HL-60 (cell line): ENCODE measurements around the gene TECRL.

Experiments used
- CTCF ChIP-seq: IDR thresholded peaks from one replicate; pipeline ENCODE4 v1.5.1; 2011; ENCODE audit warnings: low read length, control low read depth, inconsistent platforms; ENCODE audit not compliant: insufficient read depth
- REST ChIP-seq: IDR thresholded peaks from 2 replicates; pipeline ENCODE4 v1.6.1; 2012; ENCODE audit warnings: low read depth; ENCODE audit not compliant: insufficient replicate concordance

GRCh38 chr4:64250061-64250460 lies 159.2 kb downstream of the TECRL start:
- TF ChIP-seq REST, result no peak
- no peak for TF ChIP-seq CTCF
